AG04449 (cell line): ENCODE results near the gene SNORC.

Source experiments
- CTCF ChIA-PET: fragments of 350-600 bp; formaldehyde crosslinking; extraction: SDS; loops from one replicate; lab custom pipeline; 2021; ENCODE audit warnings: antibody characterized with exemption; lab: Yijun Ruan, JAX
- POLR2A ChIA-PET: fragments of 400-600, 350-600 bp; formaldehyde crosslinking; extraction: SDS; loops from one replicate; lab custom pipeline; 2020; ENCODE audit warnings: antibody characterized with exemption, inconsistent platforms; lab: Yijun Ruan, JAX
- DNase-seq: peaks from one replicate; pipeline ENCODE4 v3.0.0-alpha.2; 2010; ENCODE audit warnings: low read depth, low spot score
- H3K4me3 ChIP-seq: 2 replicates; pipeline ENCODE4 v1.5.1; 2011; ENCODE audit warnings: low read depth, mild to moderate bottlenecking, control low read depth, low read length
- TF ChIP-seq, protein P1 (sequence below): IDR thresholded peaks from one replicate; pipeline ENCODE4 v1.5.1; 2011; ENCODE audit warnings: mild to moderate bottlenecking, moderate library complexity, low read length, control low read depth, inconsistent platforms; ENCODE audit not compliant: insufficient read depth; ENCODE audit errors: missing control alignments

SNORC gene

DNA sequence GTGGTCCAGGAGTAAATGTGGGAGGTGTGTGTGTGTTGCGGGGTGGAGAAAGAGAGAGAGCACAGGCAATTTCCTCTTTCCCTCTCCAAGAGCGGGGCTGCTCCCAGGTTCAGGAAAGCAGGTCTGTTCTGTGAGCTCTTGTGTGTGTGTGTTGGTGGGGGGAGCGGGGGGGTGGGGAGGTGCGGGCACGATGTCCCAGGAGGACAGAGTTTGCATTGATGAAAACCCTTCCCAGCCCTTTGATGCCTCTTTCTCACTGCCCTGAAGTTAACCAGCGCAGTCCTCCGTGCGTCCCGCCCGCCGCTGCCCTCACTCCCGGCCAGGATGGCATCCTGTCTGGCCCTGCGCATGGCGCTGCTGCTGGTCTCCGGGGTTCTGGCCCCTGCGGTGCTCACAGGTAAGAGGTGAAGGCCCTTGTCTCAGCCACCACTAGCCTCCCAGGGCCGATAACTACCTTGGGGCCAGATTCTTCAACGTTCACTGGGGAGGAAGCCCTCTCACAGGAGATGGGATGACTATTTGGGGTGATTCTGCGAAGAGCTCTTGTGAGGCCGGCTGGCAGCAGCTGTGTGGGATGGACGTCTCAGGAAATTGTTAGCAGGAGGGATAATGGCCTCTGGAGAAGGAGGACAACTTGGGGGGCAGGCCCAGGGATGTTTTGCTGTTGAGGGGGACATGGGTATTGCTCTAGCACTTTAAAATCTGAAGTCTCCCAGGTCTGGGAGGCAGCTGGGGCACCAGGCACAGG lies at the start of gene SNORC:
Gene SNORC (plus strand): TSS at position 247 of the 748 bp plus-strand sequence. CDS start 78 bp downstream, at position 325.
- CTCF ChIA-PET = interaction anchor here (1.5 kb wide), 2 partner anchors 17 to 159 kb away, joined by 5 to 7 read pairs; no protein-coding TSS in a partner anchor
- no peak within 1 kb of the TSS for H3K4me3 ChIP-seq
- DNase-seq = no peak
- TF ChIP-seq, protein P1, sequence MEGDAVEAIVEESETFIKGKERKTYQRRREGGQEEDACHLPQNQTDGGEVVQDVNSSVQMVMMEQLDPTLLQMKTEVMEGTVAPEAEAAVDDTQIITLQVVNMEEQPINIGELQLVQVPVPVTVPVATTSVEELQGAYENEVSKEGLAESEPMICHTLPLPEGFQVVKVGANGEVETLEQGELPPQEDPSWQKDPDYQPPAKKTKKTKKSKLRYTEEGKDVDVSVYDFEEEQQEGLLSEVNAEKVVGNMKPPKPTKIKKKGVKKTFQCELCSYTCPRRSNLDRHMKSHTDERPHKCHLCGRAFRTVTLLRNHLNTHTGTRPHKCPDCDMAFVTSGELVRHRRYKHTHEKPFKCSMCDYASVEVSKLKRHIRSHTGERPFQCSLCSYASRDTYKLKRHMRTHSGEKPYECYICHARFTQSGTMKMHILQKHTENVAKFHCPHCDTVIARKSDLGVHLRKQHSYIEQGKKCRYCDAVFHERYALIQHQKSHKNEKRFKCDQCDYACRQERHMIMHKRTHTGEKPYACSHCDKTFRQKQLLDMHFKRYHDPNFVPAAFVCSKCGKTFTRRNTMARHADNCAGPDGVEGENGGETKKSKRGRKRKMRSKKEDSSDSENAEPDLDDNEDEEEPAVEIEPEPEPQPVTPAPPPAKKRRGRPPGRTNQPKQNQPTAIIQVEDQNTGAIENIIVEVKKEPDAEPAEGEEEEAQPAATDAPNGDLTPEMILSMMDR = no peak
- POLR2A ChIA-PET = no interaction called here

DNA sequence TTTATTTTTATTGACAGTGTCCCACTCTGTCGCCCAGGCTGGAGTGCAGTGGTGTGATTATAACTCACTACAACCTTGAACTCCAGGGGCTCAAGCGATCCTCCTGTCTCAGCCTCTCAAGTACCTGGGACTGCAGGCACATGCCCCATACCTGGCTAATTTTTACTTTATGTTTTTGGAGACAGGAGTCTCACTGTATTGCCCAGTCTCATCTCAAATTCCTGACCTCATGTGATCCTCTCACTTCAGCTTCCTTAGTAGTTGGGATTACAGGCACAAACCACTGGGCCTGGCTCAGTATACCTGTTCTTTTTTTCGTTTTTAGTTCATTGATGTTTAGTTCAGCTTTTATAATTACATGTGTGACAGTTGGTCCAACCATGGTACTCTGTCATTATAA lies 40.1 kb upstream of the SNORC start:
- ChIA-PET POLR2A (no interaction called here), CTCF (no interaction called here)
- TF ChIP-seq, protein P1 = no peak
- no peak for DNase-seq
- H3K4me3 ChIP-seq = no peak overlapping the region

GRCh38 chr2:232831496-232831895 lies 38.6 kb upstream of the SNORC start:
- ChIA-PET CTCF (interaction anchor here (1.3 kb wide), 1 partner anchor 22 kb away, joined by 5 read pairs; no protein-coding TSS in a partner anchor), POLR2A (no interaction called here)
- TF ChIP-seq, protein P1 = no peak
- DNase-seq = no peak
- no peak overlapping the region for H3K4me3 ChIP-seq

DNA sequence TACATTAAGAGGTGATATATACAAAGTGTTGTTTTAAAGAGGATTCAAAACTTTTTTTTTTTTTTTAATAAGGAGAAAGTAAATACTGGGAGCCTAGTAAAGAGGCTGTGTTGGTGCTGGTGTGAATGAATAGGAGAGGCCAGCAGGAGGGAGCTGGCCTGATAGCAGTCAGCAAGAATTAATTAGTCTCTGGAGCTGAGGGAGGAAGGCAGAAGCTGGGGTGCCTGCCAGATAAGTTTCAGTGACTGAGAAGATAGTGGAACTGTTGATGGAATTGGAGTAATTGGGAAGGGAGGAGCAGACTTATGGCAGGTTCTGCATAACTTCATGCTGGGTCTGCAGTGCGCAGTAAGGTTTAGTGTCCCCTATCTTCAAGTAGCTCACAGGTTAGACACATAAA lies 36.2 kb upstream of the SNORC start:
- DNase-seq = no peak
- ChIA-PET CTCF (interaction anchor here (0.9 to 1.8 kb wide), 3 partner anchors 9 to 220 kb away, joined by 3 to 4 read pairs (median 3); no protein-coding TSS in a partner anchor), POLR2A (no interaction called here)
- TF ChIP-seq, protein P1 = no peak
- no peak overlapping the region for H3K4me3 ChIP-seq

DNA sequence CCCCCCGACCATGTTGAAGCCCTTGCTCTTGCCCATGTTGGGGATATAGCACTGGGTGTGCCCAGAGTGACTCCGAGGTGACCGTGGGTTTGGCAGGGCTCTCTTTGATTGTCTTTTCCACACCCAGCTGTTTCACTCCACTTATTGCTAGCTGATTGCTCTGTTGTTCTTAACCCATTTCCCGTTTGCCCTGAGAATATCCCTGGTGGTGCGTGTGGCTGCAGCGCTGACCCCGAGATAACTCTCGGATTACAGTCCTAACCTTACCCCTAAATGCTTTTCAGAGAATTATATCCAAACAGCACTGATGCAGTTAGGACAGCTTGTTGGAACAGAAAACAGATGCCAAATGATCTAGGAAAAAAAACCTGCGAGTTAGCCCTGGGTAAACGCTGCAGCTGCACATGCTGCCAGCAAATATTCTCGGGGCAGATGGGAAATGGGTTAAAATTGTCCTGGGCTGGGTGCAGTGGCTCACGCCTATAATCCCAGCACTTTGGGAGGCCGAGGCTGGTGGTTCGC lies 34.3 kb upstream of the SNORC start:
- no peak overlapping the region for H3K4me3 ChIP-seq
- TF ChIP-seq, protein P1 = no peak
- DNase-seq = no peak
- ChIA-PET POLR2A (no interaction called here), CTCF (interaction anchor here (1.2 to 3.7 kb wide), 2 partner anchors 17 to 415 kb away, joined by 5 to 13 read pairs; no protein-coding TSS in a partner anchor)

DNA sequence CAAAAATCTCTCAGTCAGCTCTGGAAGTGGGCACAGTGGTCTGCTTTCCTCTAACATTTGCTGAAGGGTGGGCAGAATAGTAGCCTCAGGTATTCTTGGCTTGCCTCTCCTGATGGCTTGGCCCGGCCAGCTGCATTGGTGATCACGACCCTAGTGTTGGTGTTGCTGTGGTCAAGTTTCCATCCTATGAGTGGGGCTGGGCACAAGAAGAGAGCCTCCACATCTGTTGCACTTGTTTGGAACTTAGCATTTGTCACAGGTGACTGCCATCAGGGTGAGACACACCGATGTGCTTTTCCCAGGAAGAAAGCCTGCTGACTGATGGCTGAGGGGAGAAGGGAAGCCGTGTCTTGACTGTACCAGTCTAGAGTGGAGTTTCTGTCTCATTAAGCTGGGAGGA lies 33.1 kb upstream of the SNORC start:
- POLR2A ChIA-PET = no interaction called here

More for the DNA sequence above, 33.1 kb upstream of the SNORC start:
- CTCF ChIA-PET = interaction anchor here (0.6 to 3.7 kb wide), 5 partner anchors 14 to 417 kb away, joined by 3 to 13 read pairs (median 3); partner anchors contain the start of gene ATG16L1
- DNase-seq = no peak
- TF ChIP-seq, protein P1 = no peak
- H3K4me3 ChIP-seq = no peak overlapping the region
